T-helper 2 cell treated with Interferon-gamma antibody and Interleukin-4, amounts not matched to agents 100 ng/mL and 5 ng/mL, for 36 hours (primary cell): ENCODE results near the gene POLRMT. TPM values are rescaled to one million over a fixed set of nuclear protein-coding genes. Genes with fewer than 3 reads are reported as not detected.
"Not testable (repeated sequence)": the region's sequence is repeated elsewhere in the genome, so short reads cannot be mapped to it uniquely, and the experiment has no call there.

Experiments
- intact Hi-C: fragments of 100-400 bp; cut with micrococcal nuclease; formaldehyde crosslinking; loops from one replicate; pipeline ENCODE4 v1.15.1; 2023
- total RNA-seq: library from RNA; stranded (reverse); gene quantifications from 2 replicates; pipeline ENCODE4 v1.2.3, GENCODE V29; 2022

Gene POLRMT
- 50.6 and 53.9 TPM in 2 replicates for total RNA-seq

DNA sequence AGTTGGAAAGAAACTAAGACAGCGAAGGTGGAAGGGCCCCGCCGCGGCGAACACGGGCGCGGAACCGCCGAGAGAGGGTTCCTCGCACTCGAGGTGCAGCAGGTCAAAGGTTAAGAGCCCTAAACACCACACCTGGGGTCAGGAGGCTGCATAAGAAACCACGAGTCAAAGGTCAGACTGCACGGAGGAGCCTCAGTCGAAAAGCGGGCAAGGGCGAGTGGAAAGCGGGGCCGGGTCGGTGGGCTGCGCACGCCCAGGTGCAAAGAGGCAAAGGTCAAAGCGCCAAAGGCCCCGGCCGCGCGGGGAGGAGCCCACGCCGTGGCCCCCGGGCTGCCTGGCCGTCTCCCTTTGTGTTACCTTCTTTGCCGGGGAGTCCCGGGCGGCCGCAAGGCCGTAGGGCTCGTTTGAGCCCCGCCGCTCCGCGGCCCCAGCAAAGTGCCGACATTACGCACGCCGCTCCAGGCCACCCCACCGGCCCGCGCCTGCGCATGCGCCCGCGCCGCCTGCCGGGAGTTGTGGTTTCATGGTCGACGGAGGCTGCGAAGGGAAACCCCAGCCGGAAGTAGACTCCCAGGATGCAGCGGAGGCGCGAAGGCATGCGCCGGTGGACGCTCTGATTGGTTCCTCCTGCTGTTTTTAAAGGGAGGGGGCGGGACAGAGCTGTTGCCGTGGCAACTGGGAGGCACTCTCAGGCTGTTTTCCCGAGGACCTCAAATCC, at the start of gene POLRMT:
POLRMT (minus strand) TSS at position 470 of the 718 bp plus-strand sequence; CDS start at position 445, 25 bp downstream.
- intact Hi-C loops = loop anchor here (1.0 to 2.0 kb wide), 3 partner anchors 22 to 126 kb away; partner anchors contain the start of genes RNF126 and TPGS1

DNA sequence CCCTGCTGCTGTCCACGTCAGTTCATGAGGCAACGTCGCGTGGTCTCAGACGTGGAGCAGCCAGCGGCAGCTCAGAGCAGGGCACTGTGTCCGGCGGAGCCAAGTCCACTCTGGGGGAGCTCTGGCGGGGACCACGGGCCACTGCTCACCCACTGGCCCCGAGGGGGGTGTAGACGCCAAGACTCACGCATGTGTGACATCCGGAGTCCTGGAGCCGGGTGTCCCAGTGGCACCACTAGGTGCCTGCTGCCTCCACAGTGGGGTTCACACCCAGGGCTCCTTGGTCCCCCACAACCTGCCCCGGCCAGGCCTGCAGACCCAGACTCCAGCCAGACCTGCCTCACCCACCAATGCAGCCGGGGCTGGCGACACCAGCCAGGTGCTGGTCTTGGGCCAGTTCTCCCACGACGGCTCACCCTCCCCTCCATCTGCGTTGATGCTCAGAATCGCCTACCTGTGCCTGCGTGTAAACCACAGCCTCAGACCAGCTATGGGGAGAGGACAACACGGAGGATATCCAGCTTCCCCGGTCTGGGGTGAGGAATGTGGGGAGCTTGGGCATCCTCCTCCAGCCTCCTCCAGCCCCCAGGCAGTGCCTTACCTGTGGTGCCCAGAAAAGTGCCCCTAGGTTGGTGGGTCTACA, 49.5 kb upstream of the POLRMT start:
- intact Hi-C loops = no loop called here

DNA sequence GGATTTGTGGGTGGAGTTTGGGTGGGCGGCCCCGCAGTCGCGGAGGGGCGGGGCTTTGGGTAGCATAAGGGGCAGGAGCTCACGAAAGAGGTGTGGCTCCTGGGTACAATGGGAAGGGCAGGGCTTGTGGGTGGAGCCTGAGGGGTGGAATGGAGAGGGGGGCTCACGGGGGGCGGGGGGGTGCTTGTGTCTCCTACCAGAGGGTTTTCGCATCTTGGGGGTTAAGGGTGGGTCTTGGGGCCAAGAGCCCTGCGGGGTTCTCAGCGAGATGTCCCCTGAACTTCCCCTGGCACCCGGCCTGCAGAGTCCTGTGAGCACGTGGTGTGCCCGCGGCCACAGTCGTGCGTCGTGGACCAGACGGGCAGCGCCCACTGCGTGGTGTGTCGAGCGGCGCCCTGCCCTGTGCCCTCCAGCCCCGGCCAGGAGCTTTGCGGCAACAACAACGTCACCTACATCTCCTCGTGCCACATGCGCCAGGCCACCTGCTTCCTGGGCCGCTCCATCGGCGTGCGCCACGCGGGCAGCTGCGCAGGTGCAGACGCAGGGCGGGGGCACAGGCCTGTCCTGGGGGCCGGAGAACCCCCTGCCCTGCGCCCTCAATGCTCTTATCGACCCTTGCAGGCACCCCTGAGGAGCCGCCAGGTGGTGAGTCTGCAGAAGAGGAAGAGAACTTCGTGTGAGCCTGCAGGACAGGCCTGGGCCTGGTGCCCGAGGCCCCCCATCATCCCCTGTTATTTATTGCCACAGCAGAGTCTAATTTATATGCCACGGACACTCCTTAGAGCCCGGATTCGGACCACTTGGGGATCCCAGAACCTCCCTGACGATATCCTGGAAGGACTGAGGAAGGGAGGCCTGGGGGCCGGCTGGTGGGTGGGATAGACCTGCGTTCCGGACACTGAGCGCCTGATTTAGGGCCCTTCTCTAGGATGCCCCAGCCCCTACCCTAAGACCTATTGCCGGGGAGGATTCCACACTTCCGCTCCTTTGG, 48.0 kb upstream of the POLRMT start:
- intact Hi-C loops = loop anchor here (2.0 kb wide), 2 partner anchors 21 to 181 kb away; no protein-coding TSS in a partner anchor

DNA sequence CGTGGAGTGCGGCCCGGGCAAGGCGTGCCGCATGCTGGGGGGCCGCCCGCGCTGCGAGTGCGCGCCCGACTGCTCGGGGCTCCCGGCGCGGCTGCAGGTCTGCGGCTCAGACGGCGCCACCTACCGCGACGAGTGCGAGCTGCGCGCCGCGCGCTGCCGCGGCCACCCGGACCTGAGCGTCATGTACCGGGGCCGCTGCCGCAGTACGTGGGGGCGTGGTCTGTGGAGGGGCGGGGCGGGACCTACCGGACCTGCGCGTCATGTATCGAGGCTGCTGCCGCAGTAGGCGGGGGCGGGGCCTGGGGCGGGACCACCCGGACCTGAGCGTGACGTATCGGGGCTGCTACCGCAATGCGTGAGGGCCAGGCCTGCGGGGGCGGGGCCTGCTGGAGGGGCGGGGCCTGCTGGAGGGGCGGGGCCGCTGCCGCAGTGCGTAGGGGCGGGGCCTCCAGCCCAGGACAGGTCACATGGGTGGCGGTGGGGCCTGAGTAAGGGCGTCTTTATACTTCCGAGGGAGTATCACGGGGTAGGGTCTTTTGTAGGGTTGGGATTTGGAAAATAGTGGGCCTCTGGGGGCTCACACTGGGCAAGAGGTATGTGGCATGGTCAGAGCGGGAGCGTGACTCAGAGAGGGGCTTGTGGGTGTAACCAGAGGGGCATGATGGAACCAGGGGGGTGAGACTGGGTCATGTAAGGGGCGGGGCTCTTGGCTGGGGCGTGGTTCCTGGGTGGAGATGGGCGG, 47.1 kb upstream of the POLRMT start:
- intact Hi-C loops = loop anchor here (1.0 to 2.0 kb wide), 5 partner anchors 17 to 182 kb away; partner anchors contain the start of genes FGF22, PTBP1 and RNF126

DNA sequence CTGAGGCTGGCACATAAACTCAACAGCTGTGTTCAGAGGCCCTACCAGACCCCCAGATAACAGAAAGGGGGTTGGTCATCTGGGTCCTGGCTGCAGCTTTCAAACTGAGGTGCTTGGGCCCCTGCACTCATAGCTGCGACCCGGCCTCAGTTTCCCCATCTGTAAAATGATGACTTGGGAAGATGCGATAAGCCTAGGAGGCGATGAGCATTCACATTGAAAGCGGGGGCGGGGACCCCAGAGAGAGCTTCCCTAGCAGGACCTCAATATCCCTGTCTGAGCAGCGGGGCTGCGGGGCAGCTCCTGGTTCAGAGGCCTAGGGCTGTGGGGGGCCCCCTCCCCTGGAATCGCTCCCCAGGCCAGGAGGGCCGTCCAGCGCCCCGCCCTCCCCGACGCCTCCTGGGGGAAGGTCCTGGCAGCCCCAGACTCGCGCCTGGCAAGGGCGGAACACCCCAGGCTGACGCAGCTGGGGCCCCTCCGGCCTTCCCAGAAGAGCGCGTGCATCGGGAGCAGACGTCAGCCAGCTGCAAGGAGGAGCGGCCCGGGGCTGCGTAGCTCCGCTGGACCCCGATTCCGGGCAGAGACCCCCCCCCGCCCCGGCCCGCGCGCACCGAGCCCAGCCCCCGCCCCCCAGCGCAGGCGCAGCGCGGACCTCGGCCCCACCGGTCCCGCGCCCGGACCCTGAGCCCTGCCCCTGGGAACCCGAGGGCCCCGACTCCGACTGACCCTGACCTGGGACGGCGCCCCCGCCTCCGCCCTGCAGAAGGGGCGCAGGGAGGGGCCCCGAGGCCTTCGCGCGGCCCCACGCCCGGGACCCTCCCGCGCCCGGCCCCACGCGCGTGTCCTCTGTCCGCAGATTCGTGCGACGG, 46.3 kb upstream of the POLRMT start:
- intact Hi-C loops = loop anchor here (1.0 to 2.0 kb wide), 5 partner anchors 16 to 183 kb away; partner anchors contain the start of genes FGF22, PTBP1 and RNF126

DNA sequence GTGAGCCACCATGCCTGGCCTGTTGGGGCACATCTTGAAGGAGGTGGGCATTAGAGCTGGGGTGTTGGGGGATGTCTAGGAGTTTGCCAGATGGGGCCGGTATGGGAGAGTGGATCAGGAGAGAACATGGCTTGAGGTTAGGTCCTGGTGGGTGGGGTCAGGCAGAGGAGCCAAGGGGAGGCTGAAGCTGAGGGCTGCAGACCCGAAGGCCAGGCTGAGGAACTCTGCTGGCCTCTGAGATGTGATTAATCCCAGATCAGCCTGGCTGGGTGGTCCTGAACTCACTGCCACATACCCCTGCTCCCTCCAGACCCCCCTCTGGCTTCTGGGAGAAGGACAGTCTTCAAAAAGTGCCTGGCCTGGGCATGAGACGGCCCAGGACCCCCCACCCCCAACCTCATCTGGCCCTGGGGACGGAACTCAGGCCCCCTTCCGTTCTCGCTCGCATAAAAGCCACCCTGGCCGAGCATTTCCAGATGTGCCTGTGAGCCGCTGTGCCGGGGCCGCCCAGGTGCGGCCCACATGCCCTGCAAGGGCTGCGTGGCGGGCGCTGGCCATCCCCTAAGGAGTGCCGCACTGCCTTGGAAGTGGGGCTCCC, 45.6 kb upstream of the POLRMT start:
- intact Hi-C loops = no loop called here

DNA sequence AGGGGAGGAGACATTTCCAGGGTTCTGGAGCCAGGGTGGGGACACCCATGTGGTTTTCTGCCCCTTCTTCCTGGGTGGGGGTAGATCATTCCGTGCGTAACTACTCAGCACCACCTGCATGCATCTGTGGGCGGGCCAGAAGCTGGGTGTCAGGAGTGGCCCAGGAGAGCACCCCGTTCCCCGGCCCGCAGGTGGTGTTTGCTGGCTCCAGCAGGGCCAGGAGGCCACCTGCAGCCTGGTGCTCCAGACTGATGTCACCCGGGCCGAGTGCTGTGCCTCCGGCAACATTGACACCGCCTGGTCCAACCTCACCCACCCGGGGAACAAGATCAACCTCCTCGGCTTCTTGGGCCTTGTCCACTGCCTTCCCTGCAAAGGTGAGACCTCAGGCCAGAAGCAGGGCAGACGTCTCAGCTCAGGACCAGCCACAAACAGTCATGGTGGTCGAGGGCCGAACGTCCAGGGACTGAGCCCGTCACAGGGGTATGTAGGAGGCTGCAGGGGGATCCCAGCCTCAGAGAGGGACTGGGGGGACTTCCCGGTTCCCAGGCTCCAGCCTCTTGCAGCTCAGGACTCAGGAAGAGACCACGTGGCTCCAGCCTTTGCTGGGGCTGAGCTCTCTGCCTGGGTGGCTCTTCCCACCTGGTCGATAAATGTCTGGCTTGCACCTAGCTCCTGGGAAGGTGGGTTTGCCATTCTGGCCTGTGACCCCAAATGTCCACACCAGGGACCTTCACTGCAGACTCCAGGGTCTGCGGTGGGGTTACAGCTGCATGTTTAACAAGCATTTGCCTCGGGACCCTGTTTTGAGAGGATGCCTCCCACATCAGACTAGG, 44.5 kb upstream of the POLRMT start:
- intact Hi-C loops = no loop called here

DNA sequence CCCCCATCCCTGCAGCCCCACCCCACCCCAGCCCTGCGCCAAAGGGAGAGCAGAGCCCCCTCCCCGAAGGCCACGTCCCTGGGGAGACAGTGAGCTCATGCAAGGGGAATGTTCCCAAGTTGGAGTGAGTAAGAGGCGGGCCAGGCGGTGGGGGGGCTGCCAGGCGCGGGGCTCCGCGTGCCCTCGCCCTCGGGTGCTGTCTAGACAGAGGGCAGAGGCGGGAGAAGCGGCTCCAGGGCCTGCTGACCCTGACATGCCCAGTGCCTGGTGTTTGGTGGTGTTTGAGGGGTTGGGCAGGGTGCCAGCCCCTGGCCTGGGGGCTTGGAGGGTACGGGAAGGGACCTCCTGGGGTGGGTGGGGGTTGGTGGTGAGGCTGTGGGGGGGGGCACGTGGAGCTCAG, 43.9 kb upstream of the POLRMT start:
- intact Hi-C loops = no loop called here

DNA sequence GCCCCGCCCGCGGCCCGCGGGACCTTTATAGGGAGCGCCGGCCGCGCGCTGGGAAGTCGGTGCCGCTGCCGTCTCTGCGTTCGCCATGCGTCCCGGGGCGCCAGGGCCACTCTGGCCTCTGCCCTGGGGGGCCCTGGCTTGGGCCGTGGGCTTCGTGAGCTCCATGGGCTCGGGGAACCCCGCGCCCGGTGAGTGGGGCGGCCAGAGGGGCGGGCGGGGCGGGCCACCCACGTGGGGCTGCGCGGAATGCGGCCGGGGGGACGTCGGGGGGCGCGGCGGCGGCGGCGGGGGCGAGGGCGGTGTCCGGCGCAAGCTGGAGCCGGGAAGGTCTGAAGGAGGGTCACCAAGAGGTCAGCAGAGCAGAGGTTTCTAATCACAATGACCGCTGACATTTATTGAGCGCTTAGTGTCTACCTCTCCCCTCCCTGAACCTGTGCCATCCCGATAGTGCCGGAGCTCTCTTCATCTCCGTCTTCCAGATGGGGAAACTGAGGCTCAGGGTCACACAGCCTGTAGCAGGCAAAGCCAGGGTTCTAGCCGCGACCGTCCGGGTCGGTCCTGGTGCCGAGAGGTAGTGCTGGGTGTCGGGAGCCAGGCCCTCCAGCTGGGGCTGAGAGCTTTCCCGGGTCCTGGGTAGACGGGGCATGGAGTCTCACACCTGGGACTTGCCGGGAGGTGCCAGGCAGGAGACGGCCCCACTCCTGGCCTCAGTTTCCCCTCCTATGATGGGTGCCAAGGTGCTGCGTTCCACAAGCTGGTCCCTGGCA, 43.2 kb upstream of the POLRMT start, which contains the start of gene FSTL3:
FSTL3 (plus strand) TSS at position 54 of the 767 bp plus-strand sequence; CDS start at position 86, 32 bp downstream.
- intact Hi-C loops = no loop called here

DNA sequence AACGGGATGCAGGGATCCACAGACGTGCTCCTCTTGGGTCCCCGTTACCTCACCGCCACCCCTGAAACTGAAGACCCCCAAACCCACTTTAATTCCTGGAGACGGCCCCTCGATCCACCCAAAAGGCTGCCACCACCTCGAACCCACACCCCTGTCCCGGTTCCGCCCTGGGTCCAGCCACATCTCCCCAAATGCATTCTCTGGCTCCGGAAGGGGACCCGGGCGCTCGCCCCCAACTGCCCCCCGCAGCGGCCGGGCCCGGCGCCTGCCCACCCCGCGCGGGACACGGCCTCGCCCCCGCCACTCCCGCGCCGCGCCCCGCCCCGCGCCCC, 42.6 kb upstream of the POLRMT start:
- intact Hi-C loops = no loop called here

DNA sequence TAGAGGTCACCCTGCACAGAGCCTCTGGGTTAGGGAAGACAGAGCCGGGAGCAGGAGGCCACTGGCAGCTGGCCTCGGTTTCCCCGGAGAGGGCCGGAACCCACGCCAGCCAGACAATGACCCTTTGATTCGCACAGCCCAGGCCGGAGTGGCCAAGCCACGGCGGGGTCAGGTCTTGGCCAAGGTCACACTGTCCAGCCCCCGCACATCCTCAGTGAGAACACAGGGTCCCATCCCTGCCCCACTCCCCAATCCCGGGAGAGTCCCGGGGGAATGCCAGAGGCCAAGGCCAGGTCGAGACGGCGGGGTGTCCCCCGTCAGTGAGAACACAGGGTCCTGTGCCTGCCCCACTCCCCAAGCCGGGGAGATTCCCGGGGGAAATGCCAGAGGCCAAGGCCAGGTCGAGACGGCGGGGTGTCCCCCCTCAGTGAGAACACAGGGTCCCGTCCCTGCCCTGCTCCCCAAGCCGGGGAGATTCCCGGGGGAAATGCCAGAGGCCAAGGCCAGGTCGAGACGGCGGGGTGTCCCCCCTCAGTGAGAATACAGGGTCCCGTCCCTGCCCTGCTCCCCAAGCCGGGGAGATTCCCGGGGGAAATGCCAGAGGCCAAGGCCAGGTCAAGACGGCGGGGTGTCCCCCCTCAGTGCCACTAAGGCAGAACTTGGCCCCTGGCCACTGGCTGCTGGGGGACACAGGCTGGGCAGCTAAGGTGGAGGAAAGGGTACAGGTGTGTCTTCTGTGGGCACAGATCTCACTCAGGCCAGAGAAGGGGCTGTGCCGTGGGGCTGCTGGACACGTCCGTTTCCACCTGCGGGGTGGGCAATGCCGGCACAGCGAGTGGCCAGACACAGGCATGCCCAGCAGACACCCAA, 41.2 kb upstream of the POLRMT start:
- intact Hi-C loops = no loop called here

DNA sequence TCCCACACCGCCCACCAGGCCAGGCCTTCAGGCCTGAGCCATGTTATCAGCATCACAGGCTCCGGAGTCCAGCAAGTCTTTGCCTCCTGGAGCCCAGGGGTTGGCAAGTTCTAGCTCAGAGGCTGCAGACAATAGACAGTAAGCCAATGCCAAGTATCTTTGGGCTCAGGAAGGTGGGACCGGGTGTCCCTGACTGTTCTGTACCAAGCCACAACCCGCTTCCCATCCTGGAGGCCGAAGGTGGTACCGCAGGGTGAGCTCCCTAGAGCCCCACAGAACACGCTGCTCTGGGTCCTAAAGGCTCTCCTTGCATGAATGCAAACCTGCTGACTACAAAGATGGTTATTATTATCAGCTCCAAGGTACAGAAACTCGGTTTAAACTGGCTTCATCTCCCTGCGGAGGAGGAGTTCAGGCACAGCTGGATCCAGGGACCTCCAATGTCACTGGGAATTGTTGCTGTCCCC, 37.3 kb upstream of the POLRMT start:
- intact Hi-C loops = no loop called here

DNA sequence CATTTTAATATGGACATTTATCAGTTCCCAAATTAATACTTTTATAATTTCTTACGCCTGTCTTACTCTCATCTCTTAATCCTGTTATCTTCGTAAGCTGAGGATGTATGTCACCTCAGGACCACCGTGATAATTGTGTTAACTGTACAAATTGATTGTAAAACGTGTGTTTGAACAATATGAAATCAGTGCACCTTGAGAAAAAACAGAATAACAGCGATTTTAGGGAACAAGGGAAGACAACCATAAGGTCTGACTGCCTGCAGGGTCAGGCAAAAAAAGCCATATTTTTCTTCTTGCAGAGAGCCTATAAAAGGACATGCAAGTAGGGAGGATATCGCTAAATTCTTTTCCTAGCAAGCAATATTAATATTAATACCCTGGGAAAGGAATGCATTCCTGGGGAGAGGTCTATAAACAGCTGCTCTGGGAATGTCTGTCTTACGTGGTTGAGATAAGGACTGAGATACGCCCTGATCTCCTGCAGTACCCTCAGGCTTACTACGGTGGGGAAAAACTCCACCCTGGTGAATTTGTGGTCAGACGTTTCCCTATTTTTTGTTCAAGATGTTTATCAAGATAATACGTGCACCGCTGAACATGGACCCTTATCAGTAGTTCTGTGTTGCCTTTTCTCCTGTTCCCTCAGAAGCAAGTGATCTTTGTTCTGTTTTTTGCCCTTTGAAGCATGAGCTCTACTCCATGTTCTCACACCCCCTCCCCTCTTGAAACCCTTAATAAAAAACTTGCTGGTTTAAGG, 35.5 kb upstream of the POLRMT start:
- intact Hi-C loops = not testable (repeated sequence)

DNA sequence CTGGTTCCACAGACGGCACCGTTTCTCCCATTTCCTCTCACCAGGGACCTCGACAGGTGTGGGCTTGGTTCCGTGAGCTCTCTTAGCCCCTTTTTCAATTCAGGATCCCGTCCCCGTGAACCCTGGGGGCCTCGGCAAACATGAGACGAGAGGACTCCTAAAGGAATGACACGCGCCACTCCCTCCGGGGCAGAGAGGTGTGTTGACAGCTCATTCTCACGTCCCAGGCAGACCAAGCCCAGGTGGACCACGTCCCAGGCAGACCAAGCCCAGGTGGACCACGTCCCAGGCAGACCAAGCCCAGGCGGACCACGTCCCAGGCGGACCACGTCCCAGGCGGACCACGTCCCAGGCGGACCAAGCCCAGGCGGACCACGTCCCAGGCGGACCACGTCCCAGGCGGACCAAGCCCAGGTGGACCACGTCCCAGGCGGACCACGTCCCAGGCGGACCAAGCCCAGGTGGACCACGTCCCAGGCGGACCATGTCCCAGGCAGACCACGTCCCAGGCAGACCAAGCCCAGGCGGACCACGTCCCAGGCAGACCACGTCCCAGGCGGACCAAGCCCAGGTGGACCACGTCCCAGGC, 33.7 kb upstream of the POLRMT start:
- intact Hi-C loops = not testable (repeated sequence)

DNA sequence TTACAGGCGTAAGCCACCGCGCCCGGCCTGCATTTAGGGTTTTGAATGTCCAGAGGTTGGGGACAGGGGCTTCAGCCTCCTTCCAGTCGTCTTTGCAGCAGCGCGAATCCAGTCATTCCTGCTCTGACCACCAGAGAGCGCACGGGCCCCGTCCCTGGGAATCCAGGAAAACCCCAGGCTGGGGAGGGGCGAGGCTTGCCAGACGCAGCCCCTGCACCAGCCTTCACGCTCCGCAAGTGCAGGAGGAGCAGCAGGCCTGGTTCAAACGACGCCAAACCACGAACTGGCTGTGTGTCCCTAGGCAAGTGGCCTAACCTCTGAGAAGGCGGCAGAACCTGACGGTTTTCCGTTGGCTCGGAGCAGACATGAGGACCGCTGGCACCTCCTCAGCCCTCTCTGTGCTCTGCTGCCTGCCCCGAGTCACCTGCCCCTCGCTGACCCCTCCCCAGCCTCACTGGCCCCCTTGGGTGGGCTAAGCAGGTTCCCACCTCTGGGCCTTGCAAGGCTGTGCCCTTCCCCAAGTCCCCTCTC, 31.6 kb upstream of the POLRMT start:
- intact Hi-C loops = loop anchor here (1.0 kb wide), 1 partner anchor 69 kb away; no protein-coding TSS in a partner anchor
